ENCODE data around the gene SLC19A1.

The SLC19A1 gene

GRCh38 chr21:45542242-45542666 lies at the start of gene SLC19A1:
Gene SLC19A1 (minus strand): TSS chr21:45542440. CDS start chr21:45537959, 4,481 bp downstream.
- in situ Hi-C loops (cut with MboI; ENCODE audit: low sequenced_read_pairs), result no loop called here

- in situ Hi-C loops (cut with MboI; ENCODE audit: low sequenced_read_pairs), result no loop called here
Observed at GRCh38 chr21:45591619-45592207, 49.5 kb upstream of the SLC19A1 start.

- in situ Hi-C loops (cut with MboI; ENCODE audit: low sequenced_read_pairs), result no loop called here
Observed at GRCh38 chr21:45590726-45591618, 48.7 kb upstream of the SLC19A1 start.

GRCh38 chr21:45590246-45590725 lies 48.0 kb upstream of the SLC19A1 start:
- in situ Hi-C loops (cut with MboI; ENCODE audit: low sequenced_read_pairs), result no loop called here

- in situ Hi-C loops (cut with MboI; ENCODE audit: low sequenced_read_pairs), result no loop called here
Observed at GRCh38 chr21:45589686-45590245, 47.5 kb upstream of the SLC19A1 start.

- in situ Hi-C loops (cut with MboI; ENCODE audit: low sequenced_read_pairs), result no loop called here
Observed at GRCh38 chr21:45588871-45589491, 46.7 kb upstream of the SLC19A1 start.

- in situ Hi-C loops (cut with MboI; ENCODE audit: low sequenced_read_pairs), result no loop called here
Observed at GRCh38 chr21:45588086-45588825, 46.0 kb upstream of the SLC19A1 start.

- in situ Hi-C loops (cut with MboI; ENCODE audit: low sequenced_read_pairs), result no loop called here
Observed at GRCh38 chr21:45586289-45586858, 44.1 kb upstream of the SLC19A1 start.

- in situ Hi-C loops (cut with MboI; ENCODE audit: low sequenced_read_pairs), result no loop called here
Observed at GRCh38 chr21:45584786-45585185, 42.5 kb upstream of the SLC19A1 start.

- in situ Hi-C loops (cut with MboI; ENCODE audit: low sequenced_read_pairs), result no loop called here
Observed at GRCh38 chr21:45583831-45584509, 41.7 kb upstream of the SLC19A1 start.

GRCh38 chr21:45582128-45582527 lies 39.9 kb upstream of the SLC19A1 start:
- in situ Hi-C loops (cut with MboI; ENCODE audit: low sequenced_read_pairs), result no loop called here

GRCh38 chr21:45581322-45581712 lies 39.1 kb upstream of the SLC19A1 start:
- in situ Hi-C loops (cut with MboI; ENCODE audit: low sequenced_read_pairs), result no loop called here

GRCh38 chr21:45580576-45581321 lies 38.5 kb upstream of the SLC19A1 start:
- in situ Hi-C loops (cut with MboI; ENCODE audit: low sequenced_read_pairs), result no loop called here

GRCh38 chr21:45580181-45580575 lies 37.9 kb upstream of the SLC19A1 start:
- in situ Hi-C loops (cut with MboI; ENCODE audit: low sequenced_read_pairs), result no loop called here

- in situ Hi-C loops (cut with MboI; ENCODE audit: low sequenced_read_pairs), result no loop called here
Observed at GRCh38 chr21:45579383-45580180, 37.3 kb upstream of the SLC19A1 start.

GRCh38 chr21:45578811-45579381 lies 36.7 kb upstream of the SLC19A1 start:
- in situ Hi-C loops (cut with MboI; ENCODE audit: low sequenced_read_pairs), result no loop called here

GRCh38 chr21:45578176-45578801 lies 36.0 kb upstream of the SLC19A1 start:
- in situ Hi-C loops (cut with MboI; ENCODE audit: low sequenced_read_pairs), result no loop called here
